ENCODE data around the gene PAX7. TPM values are rescaled to one million over a fixed set of nuclear protein-coding genes. Genes with fewer than 3 reads are reported as not detected.

Gene PAX7
- total RNA-seq, 5 donors from 2014 or later (not counting 1 experiment from before 2014, with no cell fraction given) = not detected

DNA sequence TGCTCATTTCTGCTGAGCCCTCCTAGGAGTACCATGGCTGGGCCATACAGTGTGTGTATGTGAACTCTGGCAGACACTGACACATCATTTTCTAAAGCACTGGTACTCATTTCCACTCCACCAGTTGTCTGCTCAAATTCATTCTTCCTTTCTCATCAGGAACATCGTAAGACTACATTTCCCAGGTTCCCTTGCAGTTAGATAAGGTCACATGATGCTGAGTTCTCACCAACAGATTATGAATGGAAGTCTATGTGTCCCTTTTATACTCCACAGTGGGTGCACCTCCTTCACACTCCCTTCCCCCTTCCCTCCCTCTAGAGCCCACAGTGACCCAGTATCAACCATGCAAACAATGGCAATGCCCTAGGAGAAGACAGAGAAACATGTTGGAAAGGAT is 38.3 kb upstream of the PAX7 start:
- ChIA-PET CTCF (no interaction called here), POLR2A (no interaction called here)
- no peak overlapping the region for H3K4me3 ChIP-seq (ENCODE audit: control insufficient read depth in 1 of 2, extremely low read depth in 1 of 2, low read length in 1 of 2)
- 67% methylated on average over 1 of the region's 1 CpG for WGBS (ENCODE audit: insufficient coverage)
- H3K9me3 Mint-ChIP-seq = no peaks in the 10 kb centered on the region
- no peaks in the 10 kb centered on the region for H3K9me3 ChIP-seq
- ATAC-seq (replicated peaks in 1 of 4) = no peak
- peaks cover 31 to 37% of the 10 kb centered on the region in 2 donors for H3K27me3 Mint-ChIP-seq
- H3K4me3 Mint-ChIP-seq = no peak overlapping the region
- no peak for DNase-seq
- no peak overlapping the region for H3K27ac Mint-ChIP-seq
- H3K27ac ChIP-seq (ENCODE audit: low read length) = no peak overlapping the region
- H3K36me3 Mint-ChIP-seq = no peaks in the 10 kb centered on the region
- H3K4me1 Mint-ChIP-seq = no peaks in the 10 kb centered on the region
- no peaks in the 10 kb centered on the region for H3K36me3 ChIP-seq (ENCODE audit: control insufficient read depth in 2 of 2, extremely low read depth in 1 of 2, insufficient read depth in 1 of 2, low read length in 1 of 2)
- peaks cover 0 to 34% of the 10 kb centered on the region in 2 experiments for H3K27me3 ChIP-seq (replicated peaks in 1 of 2; ENCODE audit: control insufficient read depth in 2 of 2, extremely low read depth in 1 of 2, insufficient read depth in 2 of 2, low read length in 1 of 2)
- H3K4me1 ChIP-seq (ENCODE audit: control insufficient read depth in 1 of 2, extremely low read depth in 1 of 2, insufficient read depth in 2 of 2, low read length in 2 of 2) = peaks cover 0 to 3% of the 10 kb centered on the region in 2 experiments

- Histone ChIP-seq H3K9me3 (no peaks in the 10 kb centered on the region), H3K27ac (ENCODE audit: low read length) (no peak overlapping the region), H3K4me3 (ENCODE audit: control insufficient read depth in 1 of 2, extremely low read depth in 1 of 2, low read length in 1 of 2) (no peak overlapping the region), H3K36me3 (ENCODE audit: control insufficient read depth in 2 of 2, extremely low read depth in 1 of 2, insufficient read depth in 1 of 2, low read length in 1 of 2) (no peaks in the 10 kb centered on the region), H3K27me3 (replicated peaks in 1 of 2; ENCODE audit: control insufficient read depth in 2 of 2, extremely low read depth in 1 of 2, insufficient read depth in 2 of 2, low read length in 1 of 2) (peaks cover 0 to 44% of the 10 kb centered on the region in 2 experiments), H3K4me1 (ENCODE audit: control insufficient read depth in 1 of 2, extremely low read depth in 1 of 2, insufficient read depth in 2 of 2, low read length in 2 of 2) (peaks cover 0 to 7% of the 10 kb centered on the region in 2 experiments)
- no peaks in the 10 kb centered on the region for H3K36me3 Mint-ChIP-seq
- DNase-seq = peak in 32 of 35 experiments; percentile 7 to 70 (median 45)
- H3K27me3 Mint-ChIP-seq = peaks cover 27 to 37% of the 10 kb centered on the region in 2 donors
- peak; percentile 50 to 70 (median 60) for ATAC-seq (replicated peaks in 1 of 4)
- 35% methylated on average over 8 of the region's 20 CpGs for WGBS (ENCODE audit: insufficient coverage)
- no peaks in the 10 kb centered on the region for H3K9me3 Mint-ChIP-seq
- no peak overlapping the region for H3K27ac Mint-ChIP-seq
- ChIA-PET CTCF (interaction anchor here (0.5 to 2.7 kb wide), 9 partner anchors 10 to 918 kb away, joined by 3 to 16 read pairs (median 4); no protein-coding TSS in a partner anchor), POLR2A (no interaction called here)
- H3K4me3 Mint-ChIP-seq = no peak overlapping the region
- H3K4me1 Mint-ChIP-seq = peaks cover 0 to 2% (median 0%) of the 10 kb centered on the region in 3 donors
Observed at GRCh38 chr1:18597160-18598042, 33.2 kb upstream of the PAX7 start.

- H3K36me3 ChIP-seq (ENCODE audit: control insufficient read depth in 2 of 2, extremely low read depth in 1 of 2, insufficient read depth in 1 of 2, low read length in 1 of 2) = no peaks in the 10 kb centered on the region
- Mint-ChIP-seq H3K4me3 (no peak overlapping the region), H3K4me1 (peaks cover 0 to 2% (median 0%) of the 10 kb centered on the region in 3 donors), H3K36me3 (no peaks in the 10 kb centered on the region), H3K27ac (no peak overlapping the region), H3K27me3 (peaks cover 20 to 33% of the 10 kb centered on the region in 2 donors), H3K9me3 (no peaks in the 10 kb centered on the region)
- no peak for DNase-seq
- ATAC-seq (replicated peaks in 1 of 4) = no peak
- H3K4me1 ChIP-seq (ENCODE audit: control insufficient read depth in 1 of 2, extremely low read depth in 1 of 2, insufficient read depth in 2 of 2, low read length in 2 of 2) = peaks cover 0 to 7% of the 10 kb centered on the region in 2 experiments
- no peaks in the 10 kb centered on the region for H3K9me3 ChIP-seq
- no peak overlapping the region for H3K4me3 ChIP-seq (ENCODE audit: control insufficient read depth in 1 of 2, extremely low read depth in 1 of 2, low read length in 1 of 2)
- ChIA-PET CTCF (no interaction called here), POLR2A (no interaction called here)
- 19% methylated on average over 12 of the region's 12 CpGs for WGBS (ENCODE audit: insufficient coverage)
- H3K27me3 ChIP-seq (replicated peaks in 1 of 2; ENCODE audit: control insufficient read depth in 2 of 2, extremely low read depth in 1 of 2, insufficient read depth in 2 of 2, low read length in 1 of 2) = peaks cover 0 to 46% of the 10 kb centered on the region in 2 experiments
- H3K27ac ChIP-seq (ENCODE audit: low read length) = no peak overlapping the region
Observed at GRCh38 chr1:18599086-18599485, 31.6 kb upstream of the PAX7 start.

DNA sequence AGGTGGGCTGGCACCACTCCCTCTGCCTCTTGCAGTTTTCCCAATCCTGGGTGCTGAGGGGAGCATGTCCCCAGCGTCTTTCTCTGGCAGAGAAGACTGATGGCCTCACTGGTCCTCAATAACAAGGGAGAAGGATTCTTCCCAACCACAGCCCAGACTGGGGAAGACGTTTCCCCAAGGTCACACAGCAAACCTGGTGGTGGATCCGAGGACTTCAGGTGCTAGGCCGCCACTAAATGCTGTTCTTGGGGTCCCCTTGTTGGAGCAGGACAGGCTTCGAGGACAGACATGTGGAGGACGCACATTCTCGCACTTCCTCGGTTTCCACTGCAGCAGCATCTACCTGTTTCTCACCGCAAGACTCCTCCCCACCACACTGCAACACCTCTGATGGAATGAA is 30.9 kb upstream of the PAX7 start:
- H3K27me3 ChIP-seq (replicated peaks in 1 of 2; ENCODE audit: control insufficient read depth in 2 of 2, extremely low read depth in 1 of 2, insufficient read depth in 2 of 2, low read length in 1 of 2) = peaks cover 0 to 44% of the 10 kb centered on the region in 2 experiments
- CTCF ChIA-PET = interaction anchor here (0.6 to 0.9 kb wide), 4 partner anchors 282 to 1459 kb away, joined by 3 to 5 read pairs (median 4); no protein-coding TSS in a partner anchor
- H3K27ac Mint-ChIP-seq = no peak overlapping the region

DNA sequence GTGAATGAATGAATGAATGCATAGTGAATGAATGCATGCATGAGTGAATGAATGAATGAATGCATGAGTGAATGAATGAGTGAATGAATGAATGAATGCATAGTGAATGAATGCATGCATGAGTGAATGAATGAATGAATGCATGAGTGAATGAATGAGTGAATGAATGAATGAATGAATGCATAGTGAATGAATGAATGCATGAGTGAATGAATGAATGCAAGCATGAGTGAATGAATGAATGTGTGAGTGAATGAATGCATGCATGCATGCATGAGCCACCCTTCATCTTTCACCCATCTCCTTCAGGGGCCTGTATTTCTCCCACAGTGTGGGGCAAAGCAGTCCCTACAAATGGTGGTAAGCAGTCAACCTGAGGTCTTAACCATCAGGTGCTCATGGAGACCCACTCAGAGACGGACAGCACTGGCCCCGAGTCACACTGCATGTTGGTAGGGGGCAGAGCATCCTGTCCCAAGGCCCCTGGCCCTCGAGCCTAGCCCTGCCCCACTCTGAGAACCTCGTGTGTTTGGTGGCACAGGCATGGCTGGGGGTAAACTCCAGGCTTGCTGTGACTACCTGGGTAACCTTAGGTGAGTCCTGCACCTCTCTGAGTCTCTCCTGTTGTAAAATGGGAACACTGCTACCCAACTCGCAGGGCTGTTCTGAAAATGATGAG is 28.0 kb upstream of the PAX7 start:
- Mint-ChIP-seq H3K4me1 (no peaks in the 10 kb centered on the region), H3K9me3 (no peaks in the 10 kb centered on the region), H3K4me3 (no peak overlapping the region), H3K36me3 (no peaks in the 10 kb centered on the region), H3K27ac (no peak overlapping the region), H3K27me3 (peaks cover 12 to 23% of the 10 kb centered on the region in 2 donors)
- Histone ChIP-seq H3K27ac (ENCODE audit: low read length) (no peak overlapping the region), H3K9me3 (no peaks in the 10 kb centered on the region), H3K27me3 (replicated peaks in 1 of 2; ENCODE audit: control insufficient read depth in 2 of 2, extremely low read depth in 1 of 2, insufficient read depth in 2 of 2, low read length in 1 of 2) (peaks cover 0 to 49% of the 10 kb centered on the region in 2 experiments), H3K4me1 (ENCODE audit: control insufficient read depth in 1 of 2, extremely low read depth in 1 of 2, insufficient read depth in 2 of 2, low read length in 2 of 2) (peaks cover 0 to under 1% of the 10 kb centered on the region in 2 experiments), H3K4me3 (ENCODE audit: control insufficient read depth in 1 of 2, extremely low read depth in 1 of 2, low read length in 1 of 2) (no peak overlapping the region), H3K36me3 (ENCODE audit: control insufficient read depth in 2 of 2, extremely low read depth in 1 of 2, insufficient read depth in 1 of 2, low read length in 1 of 2) (no peaks in the 10 kb centered on the region)
- ATAC-seq (replicated peaks in 1 of 4) (peak in 1 of 4 experiments; percentile 16), DNase-seq (no peak)
- ChIA-PET CTCF (no interaction called here), POLR2A (no interaction called here)
- 59% methylated on average over 4 of the region's 5 CpGs for WGBS (ENCODE audit: insufficient coverage)

More for the DNA sequence above, 30.9 kb upstream of the PAX7 start:
- H3K4me3 Mint-ChIP-seq = no peak overlapping the region
- no peak for ATAC-seq (replicated peaks in 1 of 4)
- no peaks in the 10 kb centered on the region for H3K9me3 ChIP-seq
- H3K36me3 Mint-ChIP-seq = no peaks in the 10 kb centered on the region
- no peaks in the 10 kb centered on the region for H3K9me3 Mint-ChIP-seq
- H3K4me1 ChIP-seq (ENCODE audit: control insufficient read depth in 1 of 2, extremely low read depth in 1 of 2, insufficient read depth in 2 of 2, low read length in 2 of 2) = peaks cover 0 to 7% of the 10 kb centered on the region in 2 experiments
- POLR2A ChIA-PET = interaction anchor here in 1 of 2 donors (0.6 kb wide), 1 partner anchor 275 kb away, joined by 3 read pairs; no protein-coding TSS in a partner anchor
- H3K36me3 ChIP-seq (ENCODE audit: control insufficient read depth in 2 of 2, extremely low read depth in 1 of 2, insufficient read depth in 1 of 2, low read length in 1 of 2) = no peaks in the 10 kb centered on the region
- peaks cover 0 to 2% (median 0%) of the 10 kb centered on the region in 3 donors for H3K4me1 Mint-ChIP-seq
- 69% methylated on average over 8 of the region's 9 CpGs for WGBS (ENCODE audit: insufficient coverage)
- no peak for DNase-seq
- H3K27ac ChIP-seq (ENCODE audit: low read length) = no peak overlapping the region
- H3K4me3 ChIP-seq (ENCODE audit: control insufficient read depth in 1 of 2, extremely low read depth in 1 of 2, low read length in 1 of 2) = no peak overlapping the region
- H3K27me3 Mint-ChIP-seq = peaks cover 16 to 27% of the 10 kb centered on the region in 2 donors

- H3K36me3 Mint-ChIP-seq = no peaks in the 10 kb centered on the region
- H3K9me3 Mint-ChIP-seq = no peaks in the 10 kb centered on the region
- no peak overlapping the region for H3K27ac Mint-ChIP-seq
- no peak overlapping the region for H3K4me3 ChIP-seq (ENCODE audit: control insufficient read depth in 1 of 2, extremely low read depth in 1 of 2, low read length in 1 of 2)
- H3K4me1 Mint-ChIP-seq = no peaks in the 10 kb centered on the region
- CTCF ChIA-PET = no interaction called here
- POLR2A ChIA-PET = no interaction called here
- DNase-seq (no peak), ATAC-seq (replicated peaks in 1 of 4) (no peak)
- H3K27me3 Mint-ChIP-seq = peaks cover 11 to 23% of the 10 kb centered on the region in 2 donors
- H3K36me3 ChIP-seq (ENCODE audit: control insufficient read depth in 2 of 2, extremely low read depth in 1 of 2, insufficient read depth in 1 of 2, low read length in 1 of 2) = no peaks in the 10 kb centered on the region
- no peaks in the 10 kb centered on the region for H3K4me1 ChIP-seq (ENCODE audit: control insufficient read depth in 1 of 2, extremely low read depth in 1 of 2, insufficient read depth in 2 of 2, low read length in 2 of 2)
- no peak overlapping the region for H3K27ac ChIP-seq (ENCODE audit: low read length)
- H3K27me3 ChIP-seq (replicated peaks in 1 of 2; ENCODE audit: control insufficient read depth in 2 of 2, extremely low read depth in 1 of 2, insufficient read depth in 2 of 2, low read length in 1 of 2) = peaks cover 0 to 49% of the 10 kb centered on the region in 2 experiments
- 72% methylated on average over 9 of the region's 13 CpGs for WGBS (ENCODE audit: insufficient coverage)
- H3K9me3 ChIP-seq = no peaks in the 10 kb centered on the region
- no peak overlapping the region for H3K4me3 Mint-ChIP-seq
Observed at GRCh38 chr1:18603212-18603852, 27.3 kb upstream of the PAX7 start.

Measured in T-cell (primary cell).